ENCODE results near the gene LTBR. TPM values are rescaled to one million over a fixed set of nuclear protein-coding genes. Genes with fewer than 3 reads are reported as not detected.

LTBR gene
- polyA plus RNA-seq, 1 donor: 37.2 TPM

- no peak for DNase-seq (ENCODE audit: low read depth)
Observed at GRCh38 chr12:6346235-6346832, 37.6 kb upstream of the LTBR start.

- no peak for DNase-seq (ENCODE audit: low read depth)
Observed at GRCh38 chr12:6346942-6347341, 37.0 kb upstream of the LTBR start.

- DNase-seq (ENCODE audit: low read depth): no peak
Observed at GRCh38 chr12:6347367-6348338, 36.3 kb upstream of the LTBR start.

GRCh38 chr12:6351622-6352021, 32.3 kb upstream of the LTBR start:
- no peak for DNase-seq (ENCODE audit: low read depth)

GRCh38 chr12:6352193-6353173, 31.5 kb upstream of the LTBR start:
- no peak for DNase-seq (ENCODE audit: low read depth)

- no peak for DNase-seq (ENCODE audit: low read depth)
Observed at GRCh38 chr12:6354495-6355393, 29.2 kb upstream of the LTBR start.

- DNase-seq (ENCODE audit: low read depth): no peak
Observed at GRCh38 chr12:6355491-6356373, 28.2 kb upstream of the LTBR start.

GRCh38 chr12:6356374-6356820, 27.6 kb upstream of the LTBR start:
- no peak for DNase-seq (ENCODE audit: low read depth)

- no peak for DNase-seq (ENCODE audit: low read depth)
Observed at GRCh38 chr12:6358881-6359280, 25.1 kb upstream of the LTBR start.

- no peak for DNase-seq (ENCODE audit: low read depth)
Observed at GRCh38 chr12:6360080-6360571, 23.8 kb upstream of the LTBR start.

- DNase-seq (ENCODE audit: low read depth): no peak
Observed at GRCh38 chr12:6360578-6361490, 23.1 kb upstream of the LTBR start.

- no peak for DNase-seq (ENCODE audit: low read depth)
Observed at GRCh38 chr12:6361834-6362233, 22.1 kb upstream of the LTBR start.

GRCh38 chr12:6362403-6362802, 21.6 kb upstream of the LTBR start:
- no peak for DNase-seq (ENCODE audit: low read depth)

GRCh38 chr12:6363010-6363329, 21.0 kb upstream of the LTBR start:
- no peak for DNase-seq (ENCODE audit: low read depth)

- DNase-seq (ENCODE audit: low read depth): no peak
Observed at GRCh38 chr12:6363330-6364043, 20.5 kb upstream of the LTBR start.

GRCh38 chr12:6364044-6364374, 20.0 kb upstream of the LTBR start:
- DNase-seq (ENCODE audit: low read depth): no peak

GRCh38 chr12:6367065-6367968, 16.6 kb upstream of the LTBR start:
- no peak for DNase-seq (ENCODE audit: low read depth)
